Thyroid gland (tissue), 4 donors: Measurements from ENCODE around the gene VSTM1.

Source experiments
- POLR2A ChIP-seq, 2 donors: fragments of 450-650 bp; IDR thresholded peaks; one replicate each; pipeline ENCODE4 v1.6.1; 2017; ENCODE audit warnings: antibody characterized with exemption in 2 of 2, mild to moderate bottlenecking in 2 of 2, moderate library complexity in 1 of 2
- TF ChIP-seq, protein P1 (sequence below), 6 experiments: fragments of 200-600 bp in 3 of 6; fragments of 450-650 bp in 3 of 6; sonication (generic) in 3 of 6; IDR thresholded peaks; one replicate each; pipeline ENCODE4 v1.5.1; 2016 to 2019; ENCODE audit warnings: antibody characterized with exemption in 6 of 6, mild to moderate bottlenecking in 2 of 6, inconsistent platforms in 1 of 6, moderate library complexity in 1 of 6

DNA sequence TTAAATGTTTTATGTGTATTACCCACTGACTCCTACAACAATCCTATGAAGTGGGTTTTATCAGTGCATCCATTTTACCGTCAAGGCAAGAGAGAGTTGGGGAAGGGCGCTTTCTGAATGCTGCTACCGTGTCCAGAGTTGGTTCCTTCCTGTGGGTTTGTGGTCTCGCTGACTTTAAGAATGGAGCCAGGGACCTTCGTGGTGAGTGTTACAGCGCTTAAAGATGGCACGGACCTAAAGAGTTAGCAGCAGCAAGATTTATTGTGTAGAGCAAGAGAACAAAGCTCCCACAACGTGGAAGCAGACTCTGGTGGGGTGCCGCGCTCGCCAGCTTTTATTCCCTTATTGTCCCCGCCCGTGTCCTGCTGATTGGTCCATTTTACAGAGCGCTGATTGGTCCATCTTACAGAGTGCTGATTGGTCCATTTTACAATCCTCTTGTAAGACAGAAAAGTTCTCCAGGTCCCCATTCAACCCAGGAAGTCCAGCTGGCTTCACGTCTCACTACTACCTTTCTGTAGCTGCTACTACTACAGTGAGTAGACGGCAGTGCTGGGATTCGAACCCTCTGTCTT, 30.8 kb upstream of the VSTM1 start:
- TF ChIP-seq, protein P1, sequence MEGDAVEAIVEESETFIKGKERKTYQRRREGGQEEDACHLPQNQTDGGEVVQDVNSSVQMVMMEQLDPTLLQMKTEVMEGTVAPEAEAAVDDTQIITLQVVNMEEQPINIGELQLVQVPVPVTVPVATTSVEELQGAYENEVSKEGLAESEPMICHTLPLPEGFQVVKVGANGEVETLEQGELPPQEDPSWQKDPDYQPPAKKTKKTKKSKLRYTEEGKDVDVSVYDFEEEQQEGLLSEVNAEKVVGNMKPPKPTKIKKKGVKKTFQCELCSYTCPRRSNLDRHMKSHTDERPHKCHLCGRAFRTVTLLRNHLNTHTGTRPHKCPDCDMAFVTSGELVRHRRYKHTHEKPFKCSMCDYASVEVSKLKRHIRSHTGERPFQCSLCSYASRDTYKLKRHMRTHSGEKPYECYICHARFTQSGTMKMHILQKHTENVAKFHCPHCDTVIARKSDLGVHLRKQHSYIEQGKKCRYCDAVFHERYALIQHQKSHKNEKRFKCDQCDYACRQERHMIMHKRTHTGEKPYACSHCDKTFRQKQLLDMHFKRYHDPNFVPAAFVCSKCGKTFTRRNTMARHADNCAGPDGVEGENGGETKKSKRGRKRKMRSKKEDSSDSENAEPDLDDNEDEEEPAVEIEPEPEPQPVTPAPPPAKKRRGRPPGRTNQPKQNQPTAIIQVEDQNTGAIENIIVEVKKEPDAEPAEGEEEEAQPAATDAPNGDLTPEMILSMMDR (IDR thresholded peaks at IDR 0.05) = no peak
- TF ChIP-seq POLR2A (IDR thresholded peaks at IDR 0.05) = no peak
